GM10248 (cell line): Measurements from ENCODE around the gene PRKCA.

Source experiments
- CTCF ChIA-PET: fragments of 300-600 bp; sonication (Branson Sonifier 250); formaldehyde crosslinking; extraction: SDS; loops from one replicate; lab custom pipeline; 2021; ENCODE audit warnings: antibody characterized with exemption; lab: Yijun Ruan, JAX
- POLR2A ChIA-PET: fragments of 350-650 bp; sonication (Branson Sonifier 250); formaldehyde crosslinking; extraction: SDS; loops from one replicate; lab custom pipeline; 2020; ENCODE audit warnings: antibody characterized with exemption; lab: Yijun Ruan, JAX
- DNase-seq: peaks from one replicate; pipeline ENCODE4 v3.0.0; 2012; ENCODE audit errors: extremely low spot score
- TF ChIP-seq, protein P1 (sequence below): IDR thresholded peaks from 2 replicates; pipeline ENCODE4 v1.5.1; 2012; ENCODE audit warnings: mild to moderate bottlenecking, low read depth; ENCODE audit errors: extremely low read depth, missing control alignments, control extremely low read depth

Gene PRKCA

DNA sequence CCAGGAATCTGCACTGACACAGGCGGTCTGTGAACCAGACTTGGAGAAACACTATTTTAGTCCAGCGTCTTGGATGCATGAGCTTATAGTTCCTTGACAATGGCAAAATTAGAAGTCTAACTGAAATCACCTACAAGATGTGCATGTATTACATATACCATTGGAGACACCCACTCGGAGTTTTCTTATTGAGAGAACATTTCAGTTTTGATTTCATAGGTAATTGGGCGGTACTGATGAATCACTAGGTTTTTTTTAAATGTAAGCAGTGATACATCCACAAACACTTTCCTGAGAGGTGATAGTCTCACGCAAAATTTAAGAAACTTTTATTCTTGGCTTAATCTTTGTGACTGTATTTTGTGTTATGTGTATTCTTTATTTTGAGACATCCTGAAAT lies 69.8 kb downstream of the PRKCA start:
- POLR2A ChIA-PET, result no interaction called here
- no peak for DNase-seq
- TF ChIP-seq, protein P1, sequence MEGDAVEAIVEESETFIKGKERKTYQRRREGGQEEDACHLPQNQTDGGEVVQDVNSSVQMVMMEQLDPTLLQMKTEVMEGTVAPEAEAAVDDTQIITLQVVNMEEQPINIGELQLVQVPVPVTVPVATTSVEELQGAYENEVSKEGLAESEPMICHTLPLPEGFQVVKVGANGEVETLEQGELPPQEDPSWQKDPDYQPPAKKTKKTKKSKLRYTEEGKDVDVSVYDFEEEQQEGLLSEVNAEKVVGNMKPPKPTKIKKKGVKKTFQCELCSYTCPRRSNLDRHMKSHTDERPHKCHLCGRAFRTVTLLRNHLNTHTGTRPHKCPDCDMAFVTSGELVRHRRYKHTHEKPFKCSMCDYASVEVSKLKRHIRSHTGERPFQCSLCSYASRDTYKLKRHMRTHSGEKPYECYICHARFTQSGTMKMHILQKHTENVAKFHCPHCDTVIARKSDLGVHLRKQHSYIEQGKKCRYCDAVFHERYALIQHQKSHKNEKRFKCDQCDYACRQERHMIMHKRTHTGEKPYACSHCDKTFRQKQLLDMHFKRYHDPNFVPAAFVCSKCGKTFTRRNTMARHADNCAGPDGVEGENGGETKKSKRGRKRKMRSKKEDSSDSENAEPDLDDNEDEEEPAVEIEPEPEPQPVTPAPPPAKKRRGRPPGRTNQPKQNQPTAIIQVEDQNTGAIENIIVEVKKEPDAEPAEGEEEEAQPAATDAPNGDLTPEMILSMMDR, result no peak
- CTCF ChIA-PET, result interaction anchor here (1.0 kb wide), 1 partner anchor 49 kb away, joined by 3 read pairs; no protein-coding TSS in a partner anchor

DNA sequence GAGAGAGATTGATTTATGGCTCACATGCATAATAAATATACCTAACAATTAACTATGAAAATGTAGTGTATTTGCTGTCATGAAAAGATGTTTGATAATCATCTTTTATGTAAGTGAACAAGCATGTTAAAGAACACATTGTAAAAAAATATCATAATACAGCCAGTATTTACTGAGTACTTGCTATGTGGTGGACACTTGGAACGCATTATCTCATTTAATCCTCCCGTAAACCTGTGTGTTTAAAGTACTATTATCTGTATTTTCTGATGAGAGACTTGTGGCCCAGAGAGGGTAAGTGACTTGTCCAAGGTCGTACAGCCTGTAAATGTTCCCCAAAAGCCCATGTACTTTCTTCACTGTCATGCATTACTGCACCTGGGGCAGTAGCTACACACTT lies 70.7 kb downstream of the PRKCA start:
- ChIA-PET POLR2A (no interaction called here), CTCF (no interaction called here)
- TF ChIP-seq, protein P1, result no peak
- no peak for DNase-seq

DNA sequence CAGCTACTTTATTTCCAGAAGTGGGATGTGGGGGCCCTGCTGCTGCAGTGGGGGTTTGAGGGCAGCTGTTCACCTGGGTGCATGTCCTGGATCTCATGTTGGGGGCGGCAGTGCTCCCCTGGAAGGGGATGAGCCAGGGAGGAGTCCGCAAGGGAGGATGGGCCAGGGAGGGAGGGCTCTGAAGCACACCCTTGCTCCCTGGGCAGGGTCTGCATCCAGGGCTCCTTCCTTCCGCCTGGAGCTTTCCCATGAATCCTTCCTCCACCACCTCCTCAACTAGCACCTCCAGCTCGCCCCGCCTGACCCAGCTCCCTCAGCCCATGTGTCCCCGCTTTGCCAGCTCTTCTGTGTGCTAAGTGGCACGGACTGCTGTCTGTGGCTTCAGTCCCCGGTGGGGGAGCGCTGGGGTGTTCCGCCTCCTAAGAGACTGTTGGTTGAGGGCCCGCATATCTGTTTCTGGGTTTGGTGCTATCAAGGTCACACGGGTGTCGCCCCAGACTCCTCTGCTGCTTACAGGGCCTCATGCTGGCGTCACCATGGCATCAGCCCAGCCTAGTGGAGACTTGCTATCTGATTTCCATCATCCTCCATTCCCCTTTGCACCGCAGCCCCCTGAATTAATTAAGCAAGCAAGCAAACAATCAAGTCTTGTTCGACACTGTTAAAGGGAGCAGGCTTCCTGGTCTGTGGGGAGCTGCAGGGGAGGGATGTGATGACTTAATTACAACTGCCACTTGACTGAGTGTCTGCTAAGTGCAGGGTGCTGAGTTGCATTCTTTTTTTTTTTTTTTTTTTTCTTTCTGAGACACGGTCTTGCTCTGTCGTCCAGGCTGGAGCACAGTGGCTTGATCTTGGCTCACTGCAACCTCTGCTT lies 71.8 kb downstream of the PRKCA start:
- DNase-seq, result no peak
- POLR2A ChIA-PET, result no interaction called here
- CTCF ChIA-PET, result interaction anchor here (1.3 kb wide), 1 partner anchor 8 kb away, joined by 3 read pairs; no protein-coding TSS in a partner anchor
- TF ChIP-seq, protein P1, result no peak

DNA sequence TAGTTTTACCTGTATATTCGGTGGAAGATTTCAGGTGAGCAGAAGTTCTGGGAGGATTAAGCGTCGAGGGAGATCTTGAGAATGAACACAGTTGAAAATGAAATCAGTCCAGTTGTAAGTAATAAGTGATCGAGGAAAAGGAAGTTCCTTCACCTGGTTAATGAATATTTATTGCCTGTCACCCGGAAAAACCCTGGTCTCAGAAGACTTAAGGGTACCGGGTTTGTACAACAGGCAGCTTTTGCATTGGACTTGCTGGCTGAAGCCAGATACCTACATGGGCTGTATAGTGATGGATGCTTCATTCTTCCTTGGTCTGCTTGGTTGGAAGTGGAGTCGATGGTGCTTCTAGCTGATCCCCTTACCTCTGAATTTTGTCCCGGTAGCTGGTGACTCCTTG lies 72.7 kb downstream of the PRKCA start:
- TF ChIP-seq, protein P1, result no peak
- ChIA-PET POLR2A (no interaction called here), CTCF (interaction anchor here (1.3 to 1.5 kb wide), 2 partner anchors 9 to 37 kb away, joined by 3 read pairs; no protein-coding TSS in a partner anchor)
- no peak for DNase-seq

DNA sequence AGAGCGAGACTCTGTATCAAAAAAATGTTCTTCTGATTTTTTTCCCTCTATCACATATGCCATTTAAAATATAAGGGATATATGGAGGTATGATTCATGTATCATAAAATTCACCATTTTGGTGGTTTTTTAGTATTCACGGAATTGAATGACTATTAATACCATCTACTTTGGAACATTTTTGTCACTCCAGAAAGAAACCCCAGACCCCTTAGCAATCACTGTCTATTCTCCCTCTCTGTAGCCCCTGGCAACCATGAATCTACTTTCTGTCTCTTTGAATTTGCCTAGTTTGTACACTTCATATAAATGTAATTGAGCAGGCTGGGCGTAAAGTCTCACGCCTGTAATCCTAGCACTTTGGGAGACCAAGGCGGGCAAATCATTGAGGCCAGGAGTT lies 75.9 kb downstream of the PRKCA start:
- TF ChIP-seq, protein P1, result no peak
- no peak for DNase-seq
- CTCF ChIA-PET, result no interaction called here
- POLR2A ChIA-PET, result no interaction called here

DNA sequence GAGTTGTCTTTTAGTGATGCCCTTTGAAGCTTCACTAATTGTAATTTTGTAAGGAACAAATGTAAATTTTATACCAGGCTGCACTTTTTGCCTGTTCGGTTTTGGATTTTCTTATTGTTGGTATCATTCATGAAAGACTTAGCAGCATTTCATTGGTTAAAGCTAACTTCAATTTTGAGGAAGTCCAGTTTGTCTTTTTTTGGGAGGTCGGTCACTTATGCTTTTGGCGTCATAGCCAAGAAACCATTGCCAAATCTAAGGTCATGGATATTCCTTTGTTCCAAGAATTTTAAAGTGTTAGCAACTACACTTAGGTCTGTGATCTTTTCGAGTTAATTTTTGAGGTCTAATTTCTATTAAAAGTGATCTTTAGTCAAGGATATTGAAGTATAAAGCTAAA lies 77.1 kb downstream of the PRKCA start:
- DNase-seq, result no peak
- TF ChIP-seq, protein P1, result no peak
- ChIA-PET POLR2A (no interaction called here), CTCF (no interaction called here)
